ENCODE results near the gene DLGAP3. TPM values are rescaled to one million over a fixed set of nuclear protein-coding genes. Genes with fewer than 3 reads are reported as not detected.

The DLGAP3 gene
- total and polyA plus RNA-seq, 2 of the 13 experiments (the other 11 are each of a cell fraction or from before 2014, with no cell fraction given), result 0.03 to 0.04 TPM

- TF ChIP-seq ZFP41 (CRISPR knock-in tag; IDR thresholded peaks at IDR 0.05; ENCODE audit: borderline replicate concordance) (no peak), ZNF616 (CRISPR knock-in tag; IDR thresholded peaks at IDR 0.05; ENCODE audit: low read depth) (no peak), SRSF1 (optimal IDR thresholded peaks at IDR 0.05; ENCODE audit: low read depth, low read length) (peak; percentile 53), GABPA (IDR thresholded peaks at IDR 0.05; ENCODE audit: low read depth, low read length) (no peak), GABPA (CRISPR knock-in tag; IDR thresholded peaks at IDR 0.05; ENCODE audit: low read depth) (no peak), DR1 (CRISPR knock-in tag; IDR thresholded peaks at IDR 0.05) (no peak), SSRP1 (CRISPR knock-in tag; IDR thresholded peaks at IDR 0.05) (no peak), FOXA1 (IDR thresholded peaks at IDR 0.05) (no peak), FOXA1 (CRISPR knock-in tag; IDR thresholded peaks at IDR 0.05) (peak; percentile 85), ZNF816 (CRISPR knock-in tag; IDR thresholded peaks at IDR 0.05; ENCODE audit: borderline replicate concordance) (no peak), ZFP90 (CRISPR knock-in tag; IDR thresholded peaks at IDR 0.05; ENCODE audit: borderline replicate concordance) (no peak), BRD4 (CRISPR knock-in tag; IDR thresholded peaks at IDR 0.05) (no peak), ZNF512B (CRISPR knock-in tag; IDR thresholded peaks at IDR 0.05; ENCODE audit: borderline replicate concordance) (no peak), CBX1 (IDR thresholded peaks at IDR 0.05; ENCODE audit: low read depth) (no peak), MLXIP (CRISPR knock-in tag; IDR thresholded peaks at IDR 0.05; ENCODE audit: borderline replicate concordance) (no peak), TBP (CRISPR knock-in tag; IDR thresholded peaks at IDR 0.05) (no peak)
- TF ChIP-seq, protein P1, sequence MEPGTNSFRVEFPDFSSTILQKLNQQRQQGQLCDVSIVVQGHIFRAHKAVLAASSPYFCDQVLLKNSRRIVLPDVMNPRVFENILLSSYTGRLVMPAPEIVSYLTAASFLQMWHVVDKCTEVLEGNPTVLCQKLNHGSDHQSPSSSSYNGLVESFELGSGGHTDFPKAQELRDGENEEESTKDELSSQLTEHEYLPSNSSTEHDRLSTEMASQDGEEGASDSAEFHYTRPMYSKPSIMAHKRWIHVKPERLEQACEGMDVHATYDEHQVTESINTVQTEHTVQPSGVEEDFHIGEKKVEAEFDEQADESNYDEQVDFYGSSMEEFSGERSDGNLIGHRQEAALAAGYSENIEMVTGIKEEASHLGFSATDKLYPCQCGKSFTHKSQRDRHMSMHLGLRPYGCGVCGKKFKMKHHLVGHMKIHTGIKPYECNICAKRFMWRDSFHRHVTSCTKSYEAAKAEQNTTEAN (CRISPR knock-in tag; conservative IDR thresholded peaks at IDR 0.05), result no peak
- TF ChIP-seq, protein P2, sequence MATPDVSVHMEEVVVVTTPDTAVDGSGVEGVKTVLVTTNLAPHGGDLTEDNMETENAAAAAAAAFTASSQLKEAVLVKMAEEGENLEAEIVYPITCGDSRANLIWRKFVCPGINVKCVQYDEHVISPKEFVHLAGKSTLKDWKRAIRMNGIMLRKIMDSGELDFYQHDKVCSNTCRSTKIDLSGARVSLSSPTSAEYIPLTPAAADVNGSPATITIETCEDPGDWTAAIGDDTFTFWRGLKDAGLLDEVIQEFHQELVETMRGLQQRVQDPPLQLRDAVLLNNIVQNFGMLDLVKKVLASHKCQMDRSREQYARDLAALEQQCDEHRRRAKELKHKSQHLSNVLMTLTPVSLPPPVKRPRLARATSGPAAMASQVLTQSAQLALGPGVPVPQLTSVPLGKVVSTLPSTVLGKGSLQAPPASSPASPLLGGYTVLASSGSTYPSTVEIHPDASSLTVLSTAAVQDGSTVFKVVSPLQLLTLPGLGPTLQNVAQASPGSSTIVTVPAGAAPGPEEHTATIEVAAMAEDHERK (CRISPR knock-in tag; IDR thresholded peaks at IDR 0.05; ENCODE audit: low read depth), result no peak
- TF ChIP-seq, protein P3, sequence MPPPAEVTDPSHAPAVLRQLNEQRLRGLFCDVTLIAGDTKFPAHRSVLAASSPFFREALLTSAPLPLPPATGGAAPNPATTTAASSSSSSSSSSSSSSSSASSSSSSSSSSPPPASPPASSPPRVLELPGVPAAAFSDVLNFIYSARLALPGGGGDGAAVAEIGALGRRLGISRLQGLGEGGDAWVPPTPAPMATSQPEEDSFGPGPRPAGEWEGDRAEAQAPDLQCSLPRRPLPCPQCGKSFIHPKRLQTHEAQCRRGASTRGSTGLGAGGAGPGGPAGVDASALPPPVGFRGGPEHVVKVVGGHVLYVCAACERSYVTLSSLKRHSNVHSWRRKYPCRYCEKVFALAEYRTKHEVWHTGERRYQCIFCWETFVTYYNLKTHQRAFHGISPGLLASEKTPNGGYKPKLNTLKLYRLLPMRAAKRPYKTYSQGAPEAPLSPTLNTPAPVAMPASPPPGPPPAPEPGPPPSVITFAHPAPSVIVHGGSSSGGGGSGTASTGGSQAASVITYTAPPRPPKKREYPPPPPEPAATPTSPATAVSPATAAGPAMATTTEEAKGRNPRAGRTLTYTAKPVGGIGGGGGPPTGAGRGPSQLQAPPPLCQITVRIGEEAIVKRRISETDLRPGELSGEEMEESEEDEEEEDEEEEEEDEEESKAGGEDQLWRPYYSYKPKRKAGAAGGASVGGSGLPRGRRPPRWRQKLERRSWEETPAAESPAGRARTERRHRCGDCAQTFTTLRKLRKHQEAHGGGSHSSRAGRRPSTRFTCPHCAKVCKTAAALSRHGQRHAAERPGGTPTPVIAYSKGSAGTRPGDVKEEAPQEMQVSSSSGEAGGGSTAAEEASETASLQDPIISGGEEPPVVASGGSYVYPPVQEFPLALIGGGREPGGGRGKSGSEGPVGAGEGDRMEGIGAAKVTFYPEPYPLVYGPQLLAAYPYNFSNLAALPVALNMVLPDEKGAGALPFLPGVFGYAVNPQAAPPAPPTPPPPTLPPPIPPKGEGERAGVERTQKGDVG (CRISPR knock-in tag; IDR thresholded peaks at IDR 0.05; ENCODE audit: borderline replicate concordance), result no peak; the same call in 1 of the 2 replicates
Measured at GRCh38 chr1:34825455-34826091, 103.9 kb downstream of the DLGAP3 start (continued).

Measured in HepG2 (cell line).